ENCODE data around the gene GSAP. TPM values are rescaled to one million over a fixed set of nuclear protein-coding genes. Genes with fewer than 3 reads are reported as not detected.

GSAP gene
- total RNA-seq, 1 experiment from 2014 or later: 0.85 TPM

DNA sequence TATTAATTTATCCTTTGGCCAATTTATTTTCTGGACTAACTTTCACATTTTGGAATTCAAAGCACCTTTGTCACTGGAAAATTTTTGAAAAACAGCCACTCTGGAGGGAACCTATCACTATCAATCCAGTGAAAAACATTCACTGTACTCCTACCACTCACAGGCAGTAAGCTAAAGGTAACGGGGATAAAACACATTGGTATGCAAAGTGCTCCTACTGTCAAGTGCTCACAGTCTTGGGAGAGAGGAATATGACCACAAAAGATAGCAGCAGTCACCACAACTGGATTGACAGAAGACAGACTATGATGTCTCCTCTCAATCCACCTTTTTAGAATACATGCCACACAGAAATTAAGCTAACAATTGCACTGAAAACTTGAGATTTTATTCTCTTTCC lies 13.3 kb downstream of the GSAP start:
- POLR2A ChIA-PET: interaction anchor here (0.7 kb wide), 1 partner anchor 26 kb away, joined by 4 read pairs; no protein-coding TSS in a partner anchor
- DNase-seq (ENCODE audit: low read depth, low spot score) (no peak), ATAC-seq (no peak)
- Histone ChIP-seq H3K4me1 (ENCODE audit: control insufficient read depth, insufficient read depth, low read length) (no peaks in the 10 kb centered on the region), H3K27me3 (ENCODE audit: control insufficient read depth, insufficient read depth, low read length) (peaks cover 12% of the 10 kb centered on the region; the same call in 1 of the 2 replicates), H3K9me3 (ENCODE audit: control insufficient read depth, insufficient read depth, low read depth, low read length) (no peaks in the 10 kb centered on the region), H3K4me3 (ENCODE audit: low read depth in 2 of 2, low read length in 2 of 2) (no peak overlapping the region), H3K36me3 (ENCODE audit: control insufficient read depth, insufficient read depth, low read length) (no peaks in the 10 kb centered on the region), H3K27ac (ENCODE audit: low read length) (no peak overlapping the region)
- TF ChIP-seq SIN3A (IDR thresholded peaks at IDR 0.05; ENCODE audit: borderline replicate concordance, insufficient read depth, low read depth, low read length) (no peak), TCF7L2 (IDR thresholded peaks at IDR 0.05; ENCODE audit: low read depth, low read length) (no peak), POLR2AphosphoS5 (IDR thresholded peaks at IDR 0.05; ENCODE audit: low read depth, low read length) (no peak)
- TF ChIP-seq, protein P1, sequence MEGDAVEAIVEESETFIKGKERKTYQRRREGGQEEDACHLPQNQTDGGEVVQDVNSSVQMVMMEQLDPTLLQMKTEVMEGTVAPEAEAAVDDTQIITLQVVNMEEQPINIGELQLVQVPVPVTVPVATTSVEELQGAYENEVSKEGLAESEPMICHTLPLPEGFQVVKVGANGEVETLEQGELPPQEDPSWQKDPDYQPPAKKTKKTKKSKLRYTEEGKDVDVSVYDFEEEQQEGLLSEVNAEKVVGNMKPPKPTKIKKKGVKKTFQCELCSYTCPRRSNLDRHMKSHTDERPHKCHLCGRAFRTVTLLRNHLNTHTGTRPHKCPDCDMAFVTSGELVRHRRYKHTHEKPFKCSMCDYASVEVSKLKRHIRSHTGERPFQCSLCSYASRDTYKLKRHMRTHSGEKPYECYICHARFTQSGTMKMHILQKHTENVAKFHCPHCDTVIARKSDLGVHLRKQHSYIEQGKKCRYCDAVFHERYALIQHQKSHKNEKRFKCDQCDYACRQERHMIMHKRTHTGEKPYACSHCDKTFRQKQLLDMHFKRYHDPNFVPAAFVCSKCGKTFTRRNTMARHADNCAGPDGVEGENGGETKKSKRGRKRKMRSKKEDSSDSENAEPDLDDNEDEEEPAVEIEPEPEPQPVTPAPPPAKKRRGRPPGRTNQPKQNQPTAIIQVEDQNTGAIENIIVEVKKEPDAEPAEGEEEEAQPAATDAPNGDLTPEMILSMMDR (IDR thresholded peaks at IDR 0.05): no peak
- TF ChIP-seq, protein P2, sequence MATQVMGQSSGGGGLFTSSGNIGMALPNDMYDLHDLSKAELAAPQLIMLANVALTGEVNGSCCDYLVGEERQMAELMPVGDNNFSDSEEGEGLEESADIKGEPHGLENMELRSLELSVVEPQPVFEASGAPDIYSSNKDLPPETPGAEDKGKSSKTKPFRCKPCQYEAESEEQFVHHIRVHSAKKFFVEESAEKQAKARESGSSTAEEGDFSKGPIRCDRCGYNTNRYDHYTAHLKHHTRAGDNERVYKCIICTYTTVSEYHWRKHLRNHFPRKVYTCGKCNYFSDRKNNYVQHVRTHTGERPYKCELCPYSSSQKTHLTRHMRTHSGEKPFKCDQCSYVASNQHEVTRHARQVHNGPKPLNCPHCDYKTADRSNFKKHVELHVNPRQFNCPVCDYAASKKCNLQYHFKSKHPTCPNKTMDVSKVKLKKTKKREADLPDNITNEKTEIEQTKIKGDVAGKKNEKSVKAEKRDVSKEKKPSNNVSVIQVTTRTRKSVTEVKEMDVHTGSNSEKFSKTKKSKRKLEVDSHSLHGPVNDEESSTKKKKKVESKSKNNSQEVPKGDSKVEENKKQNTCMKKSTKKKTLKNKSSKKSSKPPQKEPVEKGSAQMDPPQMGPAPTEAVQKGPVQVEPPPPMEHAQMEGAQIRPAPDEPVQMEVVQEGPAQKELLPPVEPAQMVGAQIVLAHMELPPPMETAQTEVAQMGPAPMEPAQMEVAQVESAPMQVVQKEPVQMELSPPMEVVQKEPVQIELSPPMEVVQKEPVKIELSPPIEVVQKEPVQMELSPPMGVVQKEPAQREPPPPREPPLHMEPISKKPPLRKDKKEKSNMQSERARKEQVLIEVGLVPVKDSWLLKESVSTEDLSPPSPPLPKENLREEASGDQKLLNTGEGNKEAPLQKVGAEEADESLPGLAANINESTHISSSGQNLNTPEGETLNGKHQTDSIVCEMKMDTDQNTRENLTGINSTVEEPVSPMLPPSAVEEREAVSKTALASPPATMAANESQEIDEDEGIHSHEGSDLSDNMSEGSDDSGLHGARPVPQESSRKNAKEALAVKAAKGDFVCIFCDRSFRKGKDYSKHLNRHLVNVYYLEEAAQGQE (IDR thresholded peaks at IDR 0.05; ENCODE audit: insufficient read depth in 1 of 2, low read depth in 2 of 2, low read length in 1 of 2): no peak
- no TSS peak for BruUV-seq (replicated peaks)
- intact Hi-C loops (cut with micrococcal nuclease; ENCODE audit: unreplicated experiment) (no loop called here), in situ Hi-C loops (cut with HindIII; ENCODE audit: low pct_unique_long_range_greater_than_20kb, low sequenced_read_pairs) (no loop called here)
- CTCF ChIA-PET: no interaction called here

DNA sequence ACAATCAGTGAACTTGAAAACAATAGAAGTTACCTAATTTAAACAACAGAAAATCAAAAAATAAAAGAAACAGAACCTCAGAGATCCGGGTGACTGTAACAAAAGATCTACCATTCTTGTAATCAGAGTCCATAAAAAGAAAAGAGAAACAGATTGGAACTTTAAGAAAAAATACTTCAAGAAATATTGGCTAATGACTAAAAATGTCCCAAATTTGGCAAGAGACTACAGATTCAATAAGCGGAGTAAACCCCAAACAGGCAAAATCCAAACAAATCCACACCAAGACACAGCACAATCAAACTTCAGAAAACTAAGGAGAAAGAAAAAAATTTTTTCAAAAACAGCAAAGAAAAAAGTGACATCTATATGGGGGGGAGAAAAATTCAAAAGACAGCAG lies 15.1 kb downstream of the GSAP start:
- no peak for ATAC-seq
- in situ Hi-C loops (cut with HindIII; ENCODE audit: low pct_unique_long_range_greater_than_20kb, low sequenced_read_pairs): no loop called here
- TF ChIP-seq TCF7L2 (IDR thresholded peaks at IDR 0.05; ENCODE audit: low read depth, low read length): no peak
- TF ChIP-seq, protein P2 (IDR thresholded peaks at IDR 0.05; ENCODE audit: insufficient read depth in 1 of 2, low read depth in 2 of 2, low read length in 1 of 2): no peak
- no peak for TF ChIP-seq POLR2AphosphoS5 (IDR thresholded peaks at IDR 0.05; ENCODE audit: low read depth, low read length)
- TF ChIP-seq, protein P1 (IDR thresholded peaks at IDR 0.05): no peak
- no peak for TF ChIP-seq SIN3A (IDR thresholded peaks at IDR 0.05; ENCODE audit: borderline replicate concordance, insufficient read depth, low read depth, low read length)

More for the DNA sequence above, 15.1 kb downstream of the GSAP start:
- intact Hi-C loops (cut with micrococcal nuclease; ENCODE audit: unreplicated experiment): no loop called here
- no peaks in the 10 kb centered on the region for H3K36me3 ChIP-seq (ENCODE audit: control insufficient read depth, insufficient read depth, low read length)
- CTCF ChIA-PET: no interaction called here
- H3K4me3 ChIP-seq (ENCODE audit: low read depth in 2 of 2, low read length in 2 of 2): no peak overlapping the region
- H3K27me3 ChIP-seq (ENCODE audit: control insufficient read depth, insufficient read depth, low read length): peaks cover 15% of the 10 kb centered on the region; the same call in 1 of the 2 replicates
- H3K4me1 ChIP-seq (ENCODE audit: control insufficient read depth, insufficient read depth, low read length): no peaks in the 10 kb centered on the region
- DNase-seq (ENCODE audit: low read depth, low spot score): no peak
- BruUV-seq (replicated peaks): no TSS peak
- POLR2A ChIA-PET: no interaction called here
- H3K9me3 ChIP-seq (ENCODE audit: control insufficient read depth, insufficient read depth, low read depth, low read length): no peaks in the 10 kb centered on the region
- no peak overlapping the region for H3K27ac ChIP-seq (ENCODE audit: low read length)

Measured in Panc1 (cell line).